ENCODE measurements around the gene STK25. TPM values are rescaled to one million over a fixed set of nuclear protein-coding genes. Genes with fewer than 3 reads are reported as not detected.

Gene STK25
- total RNA-seq, 1 donor from 2014 or later, result 256 TPM

DNA sequence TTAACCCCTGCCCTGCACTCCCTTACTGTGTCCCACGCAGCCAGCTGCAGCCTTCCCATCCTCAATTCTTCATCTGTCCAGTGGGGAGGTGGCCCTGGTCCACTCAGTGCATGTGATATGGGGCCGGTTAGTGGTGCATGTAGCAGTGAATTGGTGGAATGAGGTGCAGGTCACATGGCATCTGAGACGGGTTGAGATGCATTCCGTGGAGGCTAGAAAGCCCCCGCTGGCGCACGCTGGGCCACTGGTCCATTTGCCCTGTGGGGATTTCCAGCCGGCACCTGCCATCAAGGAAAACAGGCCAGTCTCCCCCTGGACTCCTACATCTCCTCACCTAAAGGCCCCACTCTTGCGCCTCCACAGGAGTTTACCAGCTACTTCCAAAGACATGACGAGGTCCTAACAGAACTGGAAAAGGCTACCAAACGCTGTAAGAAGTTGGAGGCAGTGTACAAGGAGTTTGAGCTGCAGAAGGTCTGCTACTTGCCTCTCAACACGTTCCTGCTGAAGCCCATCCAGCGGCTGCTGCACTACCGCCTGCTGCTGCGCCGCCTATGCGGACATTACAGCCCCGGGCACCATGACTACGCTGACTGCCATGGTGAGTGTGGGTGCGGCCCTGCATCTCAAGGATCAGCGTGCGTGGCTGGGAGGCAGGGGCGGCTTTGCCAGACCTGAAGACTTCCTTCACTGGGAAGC is 40.5 kb downstream of the STK25 start:
- H3K4me3 ChIP-seq (ENCODE audit: low read depth, low read length), result no peak overlapping the region
- no peak for TF ChIP-seq CTCF (conservative IDR thresholded peaks at IDR 0.05; ENCODE audit: low read depth, low read length)
- no peak for DNase-seq (ENCODE audit: low read depth)

DNA sequence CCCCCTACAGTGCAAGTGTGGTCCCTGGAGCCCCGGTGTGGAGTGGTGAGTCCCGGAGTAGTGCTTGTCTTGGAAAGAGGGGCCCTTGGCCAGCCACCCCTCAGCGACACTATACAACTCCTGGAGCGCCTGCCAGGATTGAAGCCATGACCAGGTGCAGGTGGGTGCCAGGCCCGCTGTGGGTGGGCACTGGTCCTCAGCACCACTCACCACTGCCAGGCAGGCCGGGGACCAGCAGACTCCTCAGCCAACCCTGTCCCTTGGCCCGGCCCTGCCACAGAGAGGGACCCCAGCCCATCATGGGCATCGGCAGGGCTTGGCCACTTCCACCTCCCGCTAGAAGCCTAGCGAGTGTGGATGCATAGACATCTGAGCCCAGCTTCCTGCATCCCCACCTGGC is 42.2 kb downstream of the STK25 start:
- no peak for DNase-seq (ENCODE audit: low read depth)
- TF ChIP-seq CTCF (conservative IDR thresholded peaks at IDR 0.05; ENCODE audit: low read depth, low read length), result no peak
- no peak overlapping the region for H3K4me3 ChIP-seq (ENCODE audit: low read depth, low read length)

GRCh38 chr2:241465543-241465942 is 42.8 kb downstream of the STK25 start:
- no peak overlapping the region for H3K4me3 ChIP-seq (ENCODE audit: low read depth, low read length)
- DNase-seq (ENCODE audit: low read depth), result no peak
- TF ChIP-seq CTCF (conservative IDR thresholded peaks at IDR 0.05; ENCODE audit: low read depth, low read length), result no peak

DNA sequence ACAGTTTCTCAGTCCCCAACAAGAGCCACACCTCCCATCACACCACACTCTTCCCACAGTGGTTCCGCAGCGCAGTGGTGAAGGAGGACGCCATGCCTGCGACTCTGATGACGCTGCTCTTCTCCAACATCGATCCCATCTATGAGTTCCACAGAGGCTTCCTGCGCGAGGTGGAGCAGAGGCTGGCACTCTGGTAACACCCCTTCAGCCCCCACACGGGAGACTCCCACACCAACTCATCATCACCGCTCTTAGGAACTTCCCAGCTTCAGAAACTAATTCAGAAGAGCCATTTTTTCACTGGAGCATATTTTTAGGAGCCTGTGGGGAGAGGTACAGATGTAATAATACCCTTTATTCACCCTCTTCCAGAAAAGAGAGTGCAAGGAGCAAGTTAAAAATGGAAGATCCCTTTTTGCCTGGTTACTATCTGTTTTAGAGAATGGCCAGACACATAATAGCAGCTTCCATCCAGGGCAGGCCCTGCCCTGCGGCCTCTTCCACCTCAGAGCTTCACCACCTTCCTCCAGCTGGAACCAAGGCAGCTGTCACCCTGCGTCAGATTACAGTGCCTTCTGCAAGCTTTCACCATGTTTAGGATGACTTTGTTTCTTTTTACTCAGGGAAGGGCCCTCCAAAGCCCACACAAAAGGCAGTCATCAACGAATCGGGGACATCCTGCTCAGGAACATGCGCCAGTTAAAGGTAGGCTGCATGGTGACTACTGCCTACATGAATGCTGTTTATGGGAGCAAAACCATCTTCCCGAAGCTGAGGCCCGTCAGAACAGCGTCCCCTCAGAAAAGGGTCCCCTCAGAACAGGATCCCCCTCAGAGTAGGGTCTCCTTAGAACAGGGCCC is 44.9 kb downstream of the STK25 start:
- DNase-seq (ENCODE audit: low read depth), result no peak
- no peak for TF ChIP-seq CTCF (conservative IDR thresholded peaks at IDR 0.05; ENCODE audit: low read depth, low read length)
- H3K4me3 ChIP-seq (ENCODE audit: low read depth, low read length), result no peak overlapping the region

DNA sequence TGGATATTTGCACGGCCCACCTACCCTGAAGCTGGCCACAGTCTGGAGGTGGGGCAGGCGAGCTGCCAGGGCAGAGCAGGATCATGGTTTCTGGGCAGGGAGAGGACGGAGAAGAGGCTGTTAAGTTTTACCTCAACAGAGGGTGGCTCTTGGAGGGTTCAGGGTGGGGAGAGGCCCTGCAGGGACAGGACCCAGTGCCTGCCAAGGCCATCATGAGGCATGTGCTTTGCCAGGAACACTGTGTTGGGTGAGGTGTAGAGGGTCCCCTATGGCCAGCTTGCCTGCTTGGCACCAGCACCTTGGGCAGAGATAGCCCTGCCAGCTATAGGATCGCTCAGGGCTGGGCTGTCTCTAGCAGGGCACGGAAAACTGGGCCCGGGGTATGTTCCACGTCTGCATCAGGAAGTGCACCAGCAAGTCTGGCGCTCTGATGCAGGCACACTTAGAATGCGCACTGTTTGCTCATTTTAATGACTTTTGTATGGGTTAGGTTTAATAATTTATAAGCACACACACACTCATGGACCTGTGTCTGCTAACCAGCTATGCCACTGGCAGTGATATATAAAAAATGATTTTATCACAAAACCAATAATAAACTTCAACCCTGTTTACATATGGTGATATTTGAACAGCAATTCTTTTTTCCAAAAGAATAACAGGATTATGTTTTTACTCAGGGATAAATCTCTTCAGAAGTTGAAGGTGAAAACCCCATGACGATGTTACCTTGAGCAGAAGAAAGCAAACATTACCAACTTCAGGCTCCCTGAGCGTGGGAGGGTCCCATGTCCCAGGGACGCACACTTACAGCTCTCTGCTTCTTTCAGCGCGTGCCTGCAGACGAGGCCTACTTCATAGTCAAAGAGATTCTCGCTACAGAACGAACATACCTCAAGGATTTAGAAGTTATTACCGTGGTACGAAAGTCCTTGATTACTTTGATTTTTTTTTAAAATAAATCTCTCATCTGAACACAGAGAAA is 46.4 kb downstream of the STK25 start:
- no peak for TF ChIP-seq CTCF (conservative IDR thresholded peaks at IDR 0.05; ENCODE audit: low read depth, low read length)
- no peak overlapping the region for H3K4me3 ChIP-seq (ENCODE audit: low read depth, low read length)
- DNase-seq (ENCODE audit: low read depth), result no peak

DNA sequence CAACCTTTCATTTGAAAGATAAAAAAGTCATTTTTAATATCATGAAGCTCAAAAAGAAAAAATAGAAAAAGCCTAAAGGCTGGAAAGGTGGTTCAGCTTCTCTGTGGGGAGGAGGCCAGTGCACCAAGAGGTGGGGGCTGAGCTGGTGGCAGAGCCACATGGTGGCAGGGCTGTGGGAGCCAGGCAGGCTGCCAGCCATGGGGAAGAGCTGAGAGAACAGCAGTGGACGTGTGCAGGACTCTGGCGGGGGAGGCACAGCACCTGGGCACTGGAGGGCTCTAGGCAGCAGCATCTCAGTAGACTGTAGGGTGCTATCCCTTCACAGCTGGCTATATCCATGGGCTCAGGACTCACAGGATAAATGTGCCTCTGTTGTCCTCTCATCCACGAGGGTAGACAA is 47.8 kb downstream of the STK25 start:
- no peak for DNase-seq (ENCODE audit: low read depth)
- no peak for TF ChIP-seq CTCF (conservative IDR thresholded peaks at IDR 0.05; ENCODE audit: low read depth, low read length)
- no peak overlapping the region for H3K4me3 ChIP-seq (ENCODE audit: low read depth, low read length)
